OCI-LY1 (cell line): ENCODE results near the gene MRGPRD.

Experiments
- CTCF ChIP-seq: fragments of 200-600 bp; sonication (generic), shearing (Covaris generic); IDR thresholded peaks from 2 replicates; pipeline ENCODE4 v1.5.1; 2017; ENCODE audit warnings: mild to moderate bottlenecking, antibody characterized with exemption, low read length, moderate library complexity, mixed read lengths
- EZH2 ChIP-seq: fragments of 200-600 bp; sonication (generic), shearing (Covaris generic); IDR thresholded peaks from 2 replicates; pipeline ENCODE4 v1.8.0; 2017; ENCODE audit warnings: borderline replicate concordance, mixed run types, mild to moderate bottlenecking, antibody characterized with exemption, low read length, moderate library complexity, mixed read lengths

- TF ChIP-seq CTCF (no peak), EZH2 (no peak)
Measured at GRCh38 chr11:69000391-69000790, 19.6 kb upstream of the MRGPRD start.
